HepG2 (cell line): Measurements from ENCODE around the gene ZFAND2B. TPM values are rescaled to one million over a fixed set of nuclear protein-coding genes. Genes with fewer than 3 reads are reported as not detected.
A peak's percentile ranks its signal among the peaks of the same experiment; 100 is the strongest.

Experiments
- AGO2 ChIP-seq: fragments of 200-400 bp; formaldehyde crosslinking; optimal IDR thresholded peaks from 2 replicates; pipeline ENCODE3; 2017; ENCODE audit warnings: mild to moderate bottlenecking, low read depth, low read length, moderate library complexity
- BCL6 ChIP-seq: IDR thresholded peaks from 2 replicates; pipeline ENCODE4 v1.6.1; 2016; ENCODE audit warnings: missing genetic modification reagents, missing compliant biosample characterization
- BORCS8-MEF2B ChIP-seq: sonication (generic); formaldehyde crosslinking; IDR thresholded peaks from 2 replicates; pipeline ENCODE4 v1.8.0; 2022; ENCODE audit warnings: mild to moderate bottlenecking, missing genetic modification reagents
- DPF2 ChIP-seq: sonication (generic); formaldehyde crosslinking; IDR thresholded peaks from 2 replicates; pipeline ENCODE4 v1.4.0; 2020; ENCODE audit warnings: mild to moderate bottlenecking, low read depth, missing genetic modification reagents, borderline replicate concordance
- GRHL1 ChIP-seq: sonication (generic); formaldehyde crosslinking; conservative IDR thresholded peaks from 2 replicates; pipeline ENCODE4 v1.8.0; 2022; ENCODE audit warnings: missing genetic modification reagents
- HMGXB4 ChIP-seq, 2 experiments: sonication (generic) in 1 of 2; formaldehyde crosslinking in 1 of 2; IDR thresholded peaks; 2 replicates each; pipeline versions ENCODE4 v1.4.0 to v1.6.1; 2018 to 2020; ENCODE audit warnings: missing genetic modification reagents in 2 of 2, borderline replicate concordance in 1 of 2, low read depth in 1 of 2, mild to moderate bottlenecking in 1 of 2, missing biosample characterization in 1 of 2
- HOXA9 ChIP-seq: sonication (generic); formaldehyde crosslinking; IDR thresholded peaks from 2 replicates; pipeline ENCODE4 v1.8.1; 2022; ENCODE audit warnings: missing genetic modification reagents, mild to moderate bottlenecking, moderate library complexity, borderline replicate concordance
- HOXD1 ChIP-seq: sonication (generic); formaldehyde crosslinking; IDR thresholded peaks from 2 replicates; pipeline ENCODE4 v1.5.0; 2020; ENCODE audit warnings: missing genetic modification reagents
- IRF1 ChIP-seq: sonication (generic); formaldehyde crosslinking; IDR thresholded peaks from 2 replicates; pipeline ENCODE4 v1.4.0; 2020; ENCODE audit warnings: low read depth, mild to moderate bottlenecking, missing genetic modification reagents
- NFATC3 ChIP-seq: sonication (generic); formaldehyde crosslinking; IDR thresholded peaks from 2 replicates; pipeline ENCODE4 v1.5.1; 2020; ENCODE audit warnings: mild to moderate bottlenecking, missing genetic modification reagents
- NFKBIZ ChIP-seq: IDR thresholded peaks from 2 replicates; pipeline ENCODE4 v1.6.1; 2018; ENCODE audit warnings: missing genetic modification reagents, missing compliant biosample characterization
- PAWR ChIP-seq: sonication (generic); formaldehyde crosslinking; IDR thresholded peaks from 2 replicates; pipeline ENCODE4 v1.4.0; 2020; ENCODE audit warnings: missing genetic modification reagents, mild to moderate bottlenecking, borderline replicate concordance
- POGZ ChIP-seq: sonication (generic); formaldehyde crosslinking; IDR thresholded peaks from 2 replicates; pipeline ENCODE4 v1.4.0; 2020; ENCODE audit warnings: mild to moderate bottlenecking, missing genetic modification reagents
- SMAD1 ChIP-seq: sonication (generic); formaldehyde crosslinking; IDR thresholded peaks from 2 replicates; pipeline ENCODE4 v1.4.0; 2020; ENCODE audit warnings: missing genetic modification reagents, low read depth, mild to moderate bottlenecking, borderline replicate concordance
- SMARCC2 ChIP-seq: fragments of 450-650 bp; IDR thresholded peaks from 2 replicates; pipeline ENCODE4 v1.6.1; 2017; ENCODE audit warnings: antibody characterized with exemption, mild to moderate bottlenecking
- ZNF143 ChIP-seq: sonication (generic); formaldehyde crosslinking; IDR thresholded peaks from 2 replicates; pipeline ENCODE4 v1.4.0; 2020; ENCODE audit warnings: missing genetic modification reagents
- ZNF24 ChIP-seq: fragments of 450-650 bp; IDR thresholded peaks from 2 replicates; pipeline ENCODE4 v1.6.1; 2017; ENCODE audit warnings: antibody characterized with exemption, mild to moderate bottlenecking
- ZNF282 ChIP-seq: fragments of 450-650 bp; IDR thresholded peaks from 2 replicates; pipeline ENCODE4 v1.6.1; 2018; ENCODE audit not compliant: partially characterized antibody
- ZNF333 ChIP-seq: sonication (generic); formaldehyde crosslinking; IDR thresholded peaks from 2 replicates; pipeline ENCODE4 v1.4.0; 2020; ENCODE audit warnings: mild to moderate bottlenecking, missing genetic modification reagents, borderline replicate concordance
- ZNF446 ChIP-seq: sonication (generic); formaldehyde crosslinking; IDR thresholded peaks from 2 replicates; pipeline ENCODE4 v1.5.0; 2020; ENCODE audit warnings: mild to moderate bottlenecking, missing genetic modification reagents
- ZNF558 ChIP-seq: sonication (generic); formaldehyde crosslinking; IDR thresholded peaks from 2 replicates; pipeline ENCODE4 v1.9.0; 2022; ENCODE audit warnings: mild to moderate bottlenecking, missing genetic modification reagents, borderline replicate concordance
- ZNF577 ChIP-seq: sonication (generic); formaldehyde crosslinking; IDR thresholded peaks from 2 replicates; pipeline ENCODE4 v1.4.0; 2020; ENCODE audit warnings: mild to moderate bottlenecking, low read depth, missing genetic modification reagents, borderline replicate concordance
- ZNF672 ChIP-seq: sonication (generic); formaldehyde crosslinking; IDR thresholded peaks from 2 replicates; pipeline ENCODE4 v1.8.1; 2022; ENCODE audit warnings: missing genetic modification reagents
- ZNF724P ChIP-seq: sonication (generic); formaldehyde crosslinking; IDR thresholded peaks from 2 replicates; pipeline ENCODE4 v1.8.0; 2022; ENCODE audit warnings: missing genetic modification reagents, borderline replicate concordance
- ZNF75D ChIP-seq: sonication (generic); formaldehyde crosslinking; IDR thresholded peaks from 2 replicates; pipeline ENCODE4 v1.8.1; 2023; ENCODE audit warnings: missing genetic modification reagents, mild to moderate bottlenecking, borderline replicate concordance
- ZNF776 ChIP-seq: sonication (generic); formaldehyde crosslinking; IDR thresholded peaks from 2 replicates; pipeline ENCODE4 v1.4.0; 2020; ENCODE audit warnings: mild to moderate bottlenecking, missing genetic modification reagents
- polyA plus RNA-seq, 8 experiments: library from polyadenylated mRNA; depleted of rRNA in 3 of 8; stranded (reverse) in 7 of 8; unstranded in 1 of 8; fragments of >200 nt; fragmentation: Illumina TruSeq in 4 of 8; extraction: Trizol in 4 of 8; gene quantifications; 2 replicates each; pipeline versions ENCODE4 v1.2.1 to v1.2.3, GENCODE V29; 2011 to 2016; ENCODE audit warnings: low read depth in 4 of 8, missing spikeins in 1 of 8, mixed read lengths in 1 of 8; ENCODE audit not compliant: insufficient read depth in 1 of 8
- total RNA-seq, 5 experiments: library from RNA; depleted of rRNA; stranded (reverse); fragments of >200 nt; fragmentation: Illumina TruSeq; extraction: Trizol; gene quantifications; 2 replicates each; pipeline ENCODE4 v1.2.3, GENCODE V29; 2016; ENCODE audit warnings: low read depth in 1 of 5

The ZFAND2B gene
- total and polyA plus RNA-seq, 2 of the 13 experiments (the other 11 are each of a cell fraction or from before 2014, with no cell fraction given), result 53.3 to 115 TPM

DNA sequence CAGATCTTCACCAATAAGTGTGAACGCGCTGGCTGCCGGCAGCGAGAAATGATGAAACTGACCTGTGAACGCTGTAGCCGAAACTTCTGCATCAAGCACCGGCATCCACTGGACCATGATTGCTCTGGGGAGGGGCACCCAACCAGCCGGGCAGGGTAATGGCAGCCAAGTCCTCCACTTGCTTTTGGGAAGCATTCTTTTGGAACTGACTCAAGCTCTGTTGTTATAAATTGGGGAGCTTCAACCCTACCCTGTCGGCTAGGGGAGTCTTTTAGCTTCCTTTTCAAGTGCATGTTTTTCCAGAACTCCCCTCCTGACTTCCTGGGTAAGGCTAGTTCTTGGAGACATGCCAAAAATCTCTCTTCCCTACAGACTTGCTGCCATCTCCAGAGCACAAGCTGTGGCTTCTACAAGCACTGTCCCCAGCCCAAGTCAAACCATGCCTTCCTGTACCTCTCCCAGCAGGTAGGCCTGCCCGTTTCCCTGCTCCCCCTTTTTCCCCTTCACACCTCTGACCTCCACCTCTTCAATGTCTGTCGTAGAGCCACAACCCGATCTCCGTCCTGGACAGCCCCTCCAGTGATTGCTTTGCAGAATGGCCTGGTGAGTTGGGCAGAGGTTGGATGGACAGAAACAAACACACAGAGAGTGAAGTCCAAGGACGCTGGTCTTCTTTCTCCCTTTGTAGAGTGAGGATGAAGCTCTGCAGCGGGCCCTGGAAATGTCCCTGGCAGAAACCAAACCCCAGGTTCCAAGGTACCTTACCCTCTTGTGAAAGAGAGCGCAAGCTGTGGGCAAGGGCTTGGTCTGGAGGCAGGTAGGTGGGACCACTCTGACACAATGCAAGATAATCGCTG lies 1.5 kb downstream of the ZFAND2B start (continued):
- TF ChIP-seq ZNF24 (no peak), AGO2 (no peak), ZNF333 (CRISPR knock-in tag) (no peak), ZNF282 (no peak), HMGXB4 (CRISPR knock-in tag; IDR thresholded peaks at IDR 0.05; ENCODE audit: borderline replicate concordance in 1 of 2, low read depth in 1 of 2) (peak; percentile 22 to 61; a peak in 2 of 4 replicates), DPF2 (CRISPR knock-in tag) (peak; percentile 75; the same call in 1 of the 2 replicates), ZNF558 (no peak), BORCS8-MEF2B (CRISPR knock-in tag) (no peak; the same call in 1 of the 2 replicates), ZNF75D (CRISPR knock-in tag) (no peak), BCL6 (CRISPR knock-in tag) (peak; percentile 46; the same call in 1 of the 2 replicates), ZNF446 (no peak), HOXD1 (CRISPR knock-in tag) (no peak), ZNF776 (CRISPR knock-in tag) (no peak), ZNF672 (CRISPR knock-in tag) (no peak), HOXA9 (CRISPR knock-in tag) (no peak), SMARCC2 (no peak), POGZ (CRISPR knock-in tag) (no peak; the same call in 1 of the 2 replicates), NFATC3 (no peak), NFKBIZ (no peak), IRF1 (CRISPR knock-in tag) (no peak), SMAD1 (peak; percentile 87; the same call in 1 of the 2 replicates), ZNF577 (CRISPR knock-in tag) (no peak), GRHL1 (no peak), ZNF724P (CRISPR knock-in tag) (no peak), ZNF143 (CRISPR knock-in tag) (no peak), PAWR (CRISPR knock-in tag) (no peak)
